ENCODE data around the gene ADRB2.

ADRB2 gene

DNA sequence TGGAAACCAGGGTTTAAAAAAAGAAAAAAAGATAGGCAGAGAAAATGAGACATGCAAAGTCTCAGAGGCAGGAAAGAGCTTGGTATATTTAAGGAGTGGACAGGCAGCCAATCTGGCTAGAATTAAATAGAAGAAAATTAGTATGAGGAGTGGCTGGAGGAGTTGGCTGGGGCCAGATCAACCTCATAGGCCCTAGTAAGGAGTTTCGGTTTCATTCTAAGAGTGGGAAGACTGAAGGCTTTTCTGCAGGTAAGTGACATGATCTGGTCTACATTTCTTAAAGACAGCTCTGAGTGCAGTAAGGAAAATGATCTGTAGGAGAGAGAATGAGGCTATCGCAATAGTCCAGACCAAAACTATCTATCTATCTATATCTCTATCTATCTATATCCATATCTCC, 27.5 kb downstream of the ADRB2 start:
- DNase-seq (no peak), ATAC-seq (no peak)
- Mint-ChIP-seq H3K27me3 (no peaks in the 10 kb centered on the region), H3K4me3 (no peak overlapping the region), H3K27ac (no peak overlapping the region), H3K4me1 (peaks cover 33% of the 10 kb centered on the region), H3K9me3 (peaks cover 0 to 7% of the 10 kb centered on the region in 2 donors)

DNA sequence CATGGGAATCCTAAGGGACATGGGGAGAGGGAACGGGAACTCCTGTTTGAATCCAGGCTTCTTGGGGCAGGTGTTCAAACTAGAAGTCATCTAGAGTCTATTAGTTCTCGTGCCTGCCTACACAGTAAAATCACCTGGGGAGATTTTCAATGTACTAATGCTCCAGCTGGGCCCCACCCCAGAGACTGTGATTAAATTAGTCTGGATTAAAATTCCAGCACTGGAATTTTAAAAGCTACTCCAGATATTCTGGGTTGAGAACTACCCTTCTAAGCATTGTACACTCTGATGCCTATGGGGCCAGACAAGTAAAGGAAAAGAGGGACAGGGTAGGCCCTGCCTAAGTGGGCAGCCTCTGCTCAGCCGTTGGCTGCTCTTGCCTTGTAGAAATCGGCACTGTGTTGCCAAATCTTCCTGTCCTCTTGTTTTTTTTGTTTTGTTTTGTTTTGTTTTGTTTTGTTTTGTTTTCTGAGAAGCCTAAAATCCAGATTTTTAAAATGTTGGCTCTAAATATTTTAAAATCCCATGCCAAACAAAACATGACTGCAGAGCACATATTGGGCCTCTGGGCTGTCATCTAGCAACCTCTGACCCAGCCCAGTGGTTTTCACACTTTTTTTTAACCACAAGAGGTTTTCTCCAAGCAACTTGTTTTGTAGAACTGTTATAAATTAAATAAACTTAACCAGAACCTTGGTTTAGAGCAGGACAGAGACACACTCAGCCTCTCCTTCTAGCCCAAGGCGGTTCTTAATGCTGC, 29.0 kb downstream of the ADRB2 start:
- no peak for DNase-seq
- Mint-ChIP-seq H3K9me3 (no peaks in the 10 kb centered on the region), H3K27me3 (no peaks in the 10 kb centered on the region), H3K4me1 (peaks cover 22% of the 10 kb centered on the region), H3K4me3 (no peak overlapping the region), H3K27ac (no peak overlapping the region)
- peak; percentile 46 for ATAC-seq

DNA sequence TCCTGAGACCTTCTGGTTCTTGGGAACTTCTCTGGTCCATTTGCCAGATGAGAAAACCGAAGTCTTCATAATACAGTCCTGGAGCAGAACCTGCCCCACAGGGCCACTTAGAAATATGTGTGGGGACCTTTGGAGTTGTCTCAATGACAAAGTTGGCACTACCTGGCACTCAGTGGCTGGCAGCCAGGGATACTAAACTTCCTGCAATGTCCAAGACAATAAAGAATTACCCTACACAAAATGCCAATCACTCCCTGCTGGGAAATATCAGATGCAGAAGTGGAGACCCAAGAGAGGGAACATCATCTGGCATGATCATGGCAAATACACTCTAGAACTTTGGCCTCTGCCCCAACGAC, 29.6 kb downstream of the ADRB2 start:
- Mint-ChIP-seq H3K27ac (no peak overlapping the region), H3K27me3 (no peaks in the 10 kb centered on the region), H3K4me3 (no peak overlapping the region), H3K9me3 (no peaks in the 10 kb centered on the region), H3K4me1 (peaks cover 24% of the 10 kb centered on the region)
- DNase-seq (no peak), ATAC-seq (no peak)

DNA sequence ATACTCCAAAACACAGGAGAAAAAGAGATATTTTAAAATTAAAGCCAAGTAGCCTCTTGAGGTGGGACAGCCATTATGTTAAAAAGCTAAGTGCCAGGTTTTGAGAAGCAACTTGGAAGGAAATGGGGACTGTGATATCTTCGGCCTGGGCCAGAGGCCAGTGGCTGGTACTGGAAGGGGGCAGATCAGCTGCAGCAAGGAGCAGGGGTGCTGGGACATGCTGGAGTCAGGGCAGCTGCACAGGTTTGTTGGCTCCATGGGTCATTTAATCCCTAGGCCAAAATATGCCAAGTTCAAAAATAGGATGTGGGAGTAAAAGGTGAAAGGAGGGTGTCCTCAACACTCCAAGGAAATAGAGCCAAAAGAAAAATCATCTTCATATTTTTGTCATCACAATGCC, 30.0 kb downstream of the ADRB2 start:
- no peak for ATAC-seq
- Mint-ChIP-seq H3K4me3 (no peak overlapping the region), H3K4me1 (peaks cover 26% of the 10 kb centered on the region), H3K27ac (no peak overlapping the region), H3K9me3 (no peaks in the 10 kb centered on the region), H3K27me3 (no peaks in the 10 kb centered on the region)
- no peak for DNase-seq

DNA sequence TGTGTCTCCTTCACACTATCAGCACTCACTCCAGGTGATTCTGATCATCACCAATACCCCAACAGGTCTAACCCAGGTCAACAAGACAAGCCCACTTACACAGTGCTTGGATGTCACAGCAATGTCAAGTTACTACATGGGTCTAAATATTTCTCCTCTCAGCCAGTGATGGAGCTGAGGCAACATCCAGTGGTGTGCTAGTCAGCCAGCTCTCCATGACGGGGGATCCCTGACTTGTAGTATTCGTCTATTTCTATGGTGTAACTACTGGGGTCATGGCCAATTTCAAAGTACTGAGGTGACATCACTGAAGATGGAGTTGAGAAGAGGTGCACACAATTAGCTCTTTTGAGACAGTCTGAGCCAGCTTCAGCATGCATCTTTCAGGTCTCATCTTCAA, 31.1 kb downstream of the ADRB2 start:
- no peak overlapping the region for H3K4me3 Mint-ChIP-seq
- peaks cover 26% of the 10 kb centered on the region for H3K4me1 Mint-ChIP-seq
- no peak for DNase-seq
- H3K27me3 Mint-ChIP-seq: no peaks in the 10 kb centered on the region
- H3K27ac Mint-ChIP-seq: no peak overlapping the region
- no peak for ATAC-seq
- no peaks in the 10 kb centered on the region for H3K9me3 Mint-ChIP-seq

DNA sequence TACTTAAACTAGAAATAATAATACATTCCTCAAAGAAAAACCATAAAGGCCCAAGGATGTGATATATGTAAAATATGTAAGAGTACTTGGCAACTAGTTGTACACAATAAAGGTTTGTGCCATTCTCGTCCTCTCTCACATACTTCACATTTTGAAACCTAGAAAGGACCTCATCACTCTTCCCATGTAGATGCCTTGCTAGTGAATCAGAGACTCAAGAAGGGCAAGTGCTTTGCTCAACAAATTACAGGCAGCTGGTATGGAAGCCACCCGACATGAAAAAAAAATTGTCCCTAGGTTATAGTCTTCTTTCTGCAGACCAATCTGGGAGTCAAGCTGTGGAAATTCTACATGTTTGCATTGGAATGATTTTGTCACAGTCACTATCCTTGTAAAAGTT, 31.7 kb downstream of the ADRB2 start:
- ATAC-seq (no peak), DNase-seq (no peak)
- no peak overlapping the region for H3K27ac Mint-ChIP-seq
- no peaks in the 10 kb centered on the region for H3K27me3 Mint-ChIP-seq
- H3K4me3 Mint-ChIP-seq: no peak overlapping the region
- no peaks in the 10 kb centered on the region for H3K9me3 Mint-ChIP-seq
- peaks cover 26% of the 10 kb centered on the region for H3K4me1 Mint-ChIP-seq

DNA sequence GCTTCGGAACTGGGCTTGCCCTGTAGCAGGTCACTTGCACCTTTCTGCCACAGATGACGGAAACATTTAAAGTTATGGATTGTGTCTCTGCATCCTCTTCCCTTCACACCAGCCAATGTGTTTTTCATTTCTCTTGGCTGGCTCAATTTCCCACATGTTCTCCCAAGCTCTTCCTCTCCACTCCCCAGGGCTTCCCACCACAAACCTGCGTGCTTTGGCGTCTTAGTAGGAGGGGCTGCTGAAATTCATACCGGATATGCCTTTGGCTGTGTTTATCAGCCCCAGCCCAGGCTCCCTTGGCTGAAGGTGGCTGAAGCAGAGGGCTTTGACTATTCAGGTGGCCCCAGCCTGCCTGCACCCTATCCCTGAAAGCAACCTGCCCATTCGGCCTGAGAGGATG, 32.1 kb downstream of the ADRB2 start:
- peaks cover 25% of the 10 kb centered on the region for H3K4me1 Mint-ChIP-seq
- no peak overlapping the region for H3K27ac Mint-ChIP-seq
- no peaks in the 10 kb centered on the region for H3K9me3 Mint-ChIP-seq
- H3K4me3 Mint-ChIP-seq: no peak overlapping the region
- ATAC-seq (no peak), DNase-seq (no peak)
- H3K27me3 Mint-ChIP-seq: no peaks in the 10 kb centered on the region

DNA sequence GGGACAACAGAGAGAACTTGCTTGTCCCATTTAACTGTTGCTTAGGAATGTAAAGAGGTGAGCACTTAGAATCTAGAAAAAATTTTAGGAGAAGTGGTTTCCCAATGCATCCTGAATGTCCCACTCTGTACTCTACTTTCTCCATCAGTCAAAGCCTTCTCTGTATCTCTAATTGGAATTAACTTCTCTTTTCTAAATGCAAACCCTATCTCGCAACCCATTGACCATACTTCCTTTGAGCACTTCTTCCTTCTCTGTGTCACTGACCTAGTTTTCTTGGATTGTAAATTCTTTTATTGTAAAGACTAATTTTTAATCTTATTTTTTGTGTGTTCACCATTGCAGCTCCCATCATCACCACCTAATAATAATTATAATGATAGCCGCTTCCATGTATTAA, 33.3 kb downstream of the ADRB2 start:
- ATAC-seq (no peak), DNase-seq (no peak)
- no peak overlapping the region for H3K4me3 Mint-ChIP-seq
- no peaks in the 10 kb centered on the region for H3K9me3 Mint-ChIP-seq
- H3K27me3 Mint-ChIP-seq: no peaks in the 10 kb centered on the region
- H3K27ac Mint-ChIP-seq: no peak overlapping the region
- H3K4me1 Mint-ChIP-seq: peaks cover 20% of the 10 kb centered on the region

DNA sequence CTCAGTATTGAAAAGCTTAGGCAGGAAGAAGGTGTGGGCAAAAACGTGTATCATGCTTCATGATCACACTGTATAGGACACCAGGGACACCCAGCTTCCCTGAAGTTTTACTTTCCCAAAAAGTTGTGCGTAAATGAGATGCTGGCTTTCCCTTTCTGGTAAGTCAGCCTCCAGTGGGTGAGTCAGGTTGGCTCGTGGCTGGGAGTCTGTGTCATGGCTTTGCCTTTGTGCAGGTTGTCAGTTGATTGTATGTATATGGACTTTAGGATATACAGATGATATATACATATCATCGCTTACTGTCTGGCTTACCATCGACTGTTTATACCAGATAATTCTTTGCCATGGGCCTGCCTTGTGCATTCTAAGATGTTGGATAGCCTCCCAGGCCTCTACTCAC, 34.2 kb downstream of the ADRB2 start:
- peaks cover 13% of the 10 kb centered on the region for H3K4me1 Mint-ChIP-seq
- H3K27me3 Mint-ChIP-seq: no peaks in the 10 kb centered on the region
- DNase-seq (no peak), ATAC-seq (no peak)
- H3K27ac Mint-ChIP-seq: no peak overlapping the region
- no peaks in the 10 kb centered on the region for H3K9me3 Mint-ChIP-seq
- no peak overlapping the region for H3K4me3 Mint-ChIP-seq

DNA sequence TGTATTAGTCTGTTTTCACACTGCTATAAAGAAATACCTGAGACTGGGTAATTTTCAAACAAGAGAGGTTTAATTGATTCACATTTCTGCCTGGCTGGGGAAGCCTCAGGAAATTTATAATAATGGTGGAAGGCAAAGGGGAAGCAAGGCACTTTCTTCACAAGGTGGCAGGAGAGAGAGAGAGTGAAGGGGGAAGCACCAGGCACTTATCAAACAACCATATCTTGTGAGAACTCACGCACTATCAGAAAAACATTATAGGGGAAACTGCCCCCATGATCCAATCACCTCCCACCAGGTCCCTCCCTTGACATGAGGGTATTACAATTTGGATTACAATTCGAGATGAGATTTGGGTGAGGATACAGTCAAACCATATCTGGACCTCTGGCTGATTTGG, 34.7 kb downstream of the ADRB2 start:
- ATAC-seq: no peak
- Mint-ChIP-seq H3K4me1 (peaks cover 8% of the 10 kb centered on the region), H3K4me3 (no peak overlapping the region), H3K9me3 (no peaks in the 10 kb centered on the region), H3K27ac (peak overlapping the region in 1 of 2 donors; percentile 36), H3K27me3 (no peaks in the 10 kb centered on the region)
- DNase-seq: no peak

DNA sequence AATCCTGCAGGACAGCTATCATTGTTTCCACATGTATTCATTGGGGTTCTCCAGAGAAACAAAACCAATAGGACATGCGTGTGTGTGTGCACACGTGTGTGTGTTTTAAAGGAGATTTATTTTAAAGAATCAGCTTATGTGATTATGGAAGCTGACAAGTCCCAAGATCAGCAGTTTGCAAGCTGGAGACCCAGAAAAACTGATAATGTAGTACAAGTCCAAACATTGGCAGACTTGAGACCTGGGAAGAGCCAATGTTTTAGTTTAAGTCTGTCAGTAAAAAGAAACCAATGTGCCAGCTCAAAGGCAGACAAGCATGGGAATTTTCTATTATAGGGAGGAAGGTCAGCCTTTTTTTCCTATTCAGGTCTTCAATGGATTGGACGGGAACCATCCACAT, 35.3 kb downstream of the ADRB2 start:
- H3K9me3 Mint-ChIP-seq: no peaks in the 10 kb centered on the region
- H3K27ac Mint-ChIP-seq: no peak overlapping the region
- no peaks in the 10 kb centered on the region for H3K27me3 Mint-ChIP-seq
- H3K4me1 Mint-ChIP-seq: peaks cover 4% of the 10 kb centered on the region
- no peak for ATAC-seq
- no peak overlapping the region for H3K4me3 Mint-ChIP-seq
- no peak for DNase-seq

DNA sequence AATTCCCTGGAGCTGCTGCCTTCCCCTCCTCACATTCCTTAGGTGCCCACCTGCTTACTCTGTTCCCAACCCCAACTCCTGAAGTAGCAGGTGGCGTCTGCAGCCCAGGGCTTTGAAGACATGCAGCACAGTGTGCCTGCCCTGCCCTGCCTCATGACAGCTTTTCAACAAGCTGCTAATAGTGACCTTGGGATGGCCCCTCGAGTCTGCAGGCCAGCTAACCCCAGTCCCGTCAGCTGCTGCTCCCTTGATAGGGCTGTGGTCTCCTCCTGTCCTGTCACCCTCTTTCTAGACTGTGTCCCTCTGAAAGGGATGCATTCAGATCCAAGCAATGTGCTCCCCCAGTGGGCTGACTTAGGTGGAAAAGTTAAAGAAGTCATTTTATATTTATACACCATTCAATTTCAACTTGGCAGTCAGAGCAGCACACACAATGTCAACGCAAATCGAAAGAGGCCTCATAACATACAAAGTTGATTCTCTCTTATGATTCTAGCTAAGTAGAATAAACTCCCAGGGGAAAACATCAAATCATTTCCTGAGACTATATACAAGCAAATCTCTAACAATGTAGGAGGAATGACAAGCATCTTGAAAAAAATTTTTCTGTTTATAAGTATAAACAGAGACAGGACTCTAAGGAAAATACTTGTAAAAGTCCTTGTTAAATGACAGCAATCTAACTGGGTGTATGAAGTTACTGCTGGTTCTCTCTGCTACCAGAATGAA, 37.9 kb downstream of the ADRB2 start:
- ATAC-seq (no peak), DNase-seq (no peak)
- peaks cover 4% of the 10 kb centered on the region for H3K4me1 Mint-ChIP-seq
- H3K27ac Mint-ChIP-seq: no peak overlapping the region
- no peaks in the 10 kb centered on the region for H3K27me3 Mint-ChIP-seq
- H3K4me3 Mint-ChIP-seq: no peak overlapping the region
- no peaks in the 10 kb centered on the region for H3K9me3 Mint-ChIP-seq

DNA sequence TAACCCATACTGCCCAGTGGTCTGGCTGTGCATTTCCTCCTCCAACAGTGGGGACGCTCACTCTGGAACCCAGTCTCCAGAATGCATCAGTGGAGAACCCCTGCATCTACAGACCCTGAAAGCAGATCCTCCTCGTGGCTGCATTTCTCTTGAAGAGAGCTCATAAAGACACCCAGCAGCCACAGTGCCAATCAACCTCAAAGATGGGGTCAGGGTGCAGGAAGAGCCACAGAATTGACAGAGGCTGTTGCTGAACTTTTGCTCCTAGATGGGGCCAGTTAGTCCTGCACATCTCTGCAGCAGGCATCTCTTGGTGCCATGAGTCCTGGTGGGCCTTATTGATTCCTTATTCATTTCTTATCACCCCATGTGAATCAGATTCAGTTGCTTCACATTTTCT, 39.6 kb downstream of the ADRB2 start:
- H3K27me3 Mint-ChIP-seq: no peaks in the 10 kb centered on the region
- DNase-seq: no peak
- H3K27ac Mint-ChIP-seq: no peak overlapping the region
- H3K4me3 Mint-ChIP-seq: no peak overlapping the region
- no peak for ATAC-seq
- peaks cover 1% of the 10 kb centered on the region for H3K4me1 Mint-ChIP-seq
- no peaks in the 10 kb centered on the region for H3K9me3 Mint-ChIP-seq

DNA sequence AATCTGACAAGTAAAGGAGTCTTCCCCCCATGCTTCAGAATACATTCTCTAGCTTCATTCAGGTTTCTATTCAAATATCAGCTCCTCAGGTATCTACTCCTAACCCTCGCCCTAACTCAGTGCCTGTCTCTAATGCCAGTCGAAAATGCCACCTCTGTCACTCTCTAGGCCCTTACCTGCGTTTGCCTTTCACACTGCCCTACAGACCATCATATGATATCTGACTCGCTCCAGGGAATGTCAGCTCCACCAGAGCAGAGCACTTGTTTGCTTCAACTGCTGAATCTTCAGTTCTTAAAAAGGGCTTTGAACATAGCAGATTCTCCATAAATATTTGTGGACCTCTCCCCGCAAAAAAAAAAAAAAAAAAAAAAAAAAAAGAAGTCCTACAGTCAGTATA, 46.7 kb downstream of the ADRB2 start:
- Mint-ChIP-seq H3K27me3 (peaks cover 7% of the 10 kb centered on the region), H3K27ac (no peak overlapping the region), H3K4me1 (no peaks in the 10 kb centered on the region), H3K4me3 (no peak overlapping the region), H3K9me3 (no peaks in the 10 kb centered on the region)
- ATAC-seq: no peak
- DNase-seq: no peak

DNA sequence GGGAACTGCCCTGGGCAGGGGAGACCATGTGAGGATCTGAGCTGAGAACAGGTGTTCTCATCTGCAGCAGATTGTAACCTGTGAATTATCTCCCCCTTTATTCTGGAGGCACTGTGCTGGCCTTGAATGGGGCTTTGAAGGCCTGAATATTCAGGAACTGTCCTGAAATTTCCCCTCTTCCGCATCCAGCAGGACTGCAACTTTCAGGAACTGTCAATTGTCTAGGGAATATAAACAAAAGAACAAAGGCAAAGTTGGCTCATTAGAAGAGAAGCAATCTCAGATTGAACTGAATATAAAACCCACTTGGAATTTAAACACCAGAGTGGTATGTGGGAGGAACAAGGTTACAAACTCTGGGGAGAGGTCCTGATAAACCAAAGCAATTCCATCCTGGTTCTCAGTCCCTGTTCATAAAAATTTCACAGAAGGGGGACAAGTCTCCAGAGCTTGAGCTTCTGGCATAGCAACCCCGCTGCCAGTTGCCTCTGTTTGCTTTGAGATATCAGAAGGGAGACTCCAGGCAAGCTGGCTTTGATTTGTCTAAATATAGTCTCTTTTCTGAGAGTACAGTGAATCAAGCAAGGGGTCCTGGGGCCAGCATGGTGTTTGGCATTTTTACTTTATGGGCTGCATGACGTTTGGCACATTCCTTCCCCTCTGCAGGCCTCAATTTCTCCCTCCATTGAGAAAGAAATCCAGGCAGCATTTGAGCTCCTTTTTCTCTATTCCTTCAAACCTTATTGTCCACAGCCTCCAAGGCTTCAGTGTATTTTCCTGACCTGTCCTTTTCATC, 47.5 kb downstream of the ADRB2 start:
- no peak for ATAC-seq
- H3K4me1 Mint-ChIP-seq: no peaks in the 10 kb centered on the region
- H3K27ac Mint-ChIP-seq: no peak overlapping the region
- peaks cover 7% of the 10 kb centered on the region for H3K27me3 Mint-ChIP-seq
- no peak for DNase-seq
- no peak overlapping the region for H3K4me3 Mint-ChIP-seq
- H3K9me3 Mint-ChIP-seq: no peaks in the 10 kb centered on the region

DNA sequence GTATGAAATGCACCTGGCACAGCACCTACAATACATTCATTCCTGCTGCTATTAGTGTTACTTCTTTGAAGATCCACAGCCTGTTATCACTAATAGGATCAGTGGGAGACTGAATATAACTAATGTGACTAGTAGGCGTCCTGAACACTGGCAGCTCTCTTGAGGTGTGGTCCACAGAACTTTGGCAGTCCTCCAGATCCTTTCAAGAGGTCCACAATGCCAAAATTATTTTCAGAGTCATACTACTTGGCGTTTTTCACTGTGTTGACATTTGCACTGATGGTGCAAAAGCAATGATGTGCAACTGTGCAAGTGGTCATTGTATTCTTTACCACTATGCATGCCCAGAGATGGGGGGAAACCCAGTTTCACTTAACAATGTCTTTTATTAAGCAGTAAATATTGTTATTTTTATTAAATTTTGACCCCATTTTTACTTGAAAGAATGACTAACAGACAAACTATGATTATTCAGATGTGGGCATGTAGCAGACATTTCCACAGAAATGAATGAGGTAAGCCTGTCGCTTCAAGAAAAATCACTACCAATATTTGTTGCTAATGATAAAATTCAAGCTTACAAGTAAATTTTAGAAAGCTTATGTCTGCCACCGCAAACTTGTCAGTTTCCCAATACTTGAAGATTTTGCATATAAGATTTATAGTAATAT, 48.9 kb downstream of the ADRB2 start:
- no peak for DNase-seq
- Mint-ChIP-seq H3K27me3 (peaks cover 7% of the 10 kb centered on the region), H3K4me3 (no peak overlapping the region), H3K27ac (no peak overlapping the region), H3K4me1 (no peaks in the 10 kb centered on the region), H3K9me3 (no peaks in the 10 kb centered on the region)
- no peak for ATAC-seq

Measured in stimulated activated naive CD8-positive, alpha-beta T cell treated with anti-CD3 and anti-CD28 coated beads, Interleukin-15, amount 100 ng/mL, for 72 hours (primary cell).